HepG2 (cell line): ENCODE results near the gene TBC1D22A. TPM values are rescaled to one million over a fixed set of nuclear protein-coding genes. Genes with fewer than 3 reads are reported as not detected.
A peak's percentile ranks its signal among the peaks of the same experiment; 100 is the strongest.

Source experiments
- ATF7-NPFF ChIP-seq: sonication (generic); formaldehyde crosslinking; IDR thresholded peaks from 2 replicates; pipeline ENCODE4 v1.8.1; 2023; ENCODE audit warnings: mild to moderate bottlenecking, low read depth, missing genetic modification reagents, moderate library complexity
- CHCHD3 ChIP-seq: sonication (generic); formaldehyde crosslinking; IDR thresholded peaks from 2 replicates; pipeline ENCODE4 v1.8.0; 2022; ENCODE audit warnings: mild to moderate bottlenecking, missing genetic modification reagents, moderate library complexity
- FOXP1 ChIP-seq, 2 experiments: fragments of 450-650 bp in 1 of 2; IDR thresholded peaks; 2 replicates each; pipeline ENCODE4 v1.6.1; 2017 to 2018; ENCODE audit warnings: antibody characterized with exemption in 1 of 2
- HHEX ChIP-seq: IDR thresholded peaks from 2 replicates; pipeline ENCODE4 v1.6.1; 2016; ENCODE audit warnings: control low read depth
- HNF4A ChIP-seq: sonication (generic); formaldehyde crosslinking; IDR thresholded peaks from 2 replicates; pipeline ENCODE4 v1.4.0; 2020; ENCODE audit warnings: missing genetic modification reagents
- KDM5B ChIP-seq: sonication (generic); formaldehyde crosslinking; IDR thresholded peaks from 2 replicates; pipeline ENCODE4 v1.4.0; 2020; ENCODE audit warnings: missing genetic modification reagents, mild to moderate bottlenecking, borderline replicate concordance
- MXD4 ChIP-seq: IDR thresholded peaks from 2 replicates; pipeline ENCODE4 v1.6.1; 2016; ENCODE audit warnings: mild to moderate bottlenecking, missing biosample characterization, missing genetic modification reagents
- POLR2AphosphoS5 ChIP-seq: IDR thresholded peaks from 2 replicates; pipeline ENCODE4 v1.6.1; 2012; ENCODE audit warnings: low read depth, low read length
- SMAD9 ChIP-seq: sonication (generic); formaldehyde crosslinking; IDR thresholded peaks from 2 replicates; pipeline ENCODE4 v1.5.1; 2020; ENCODE audit warnings: mild to moderate bottlenecking, missing genetic modification reagents
- SOX13 ChIP-seq, 3 experiments: fragments of 450-650 bp in 1 of 3; sonication (generic) in 1 of 3; formaldehyde crosslinking in 1 of 3; IDR thresholded peaks in 2 of 3; conservative IDR thresholded peaks in 1 of 3; 2 replicates each; pipeline versions ENCODE4 v1.5.0 to v1.6.1; 2016 to 2020; ENCODE audit warnings: antibody characterized with exemption in 1 of 3, mild to moderate bottlenecking in 1 of 3, missing compliant biosample characterization in 1 of 3, missing genetic modification reagents in 1 of 3, moderate library complexity in 1 of 3
- SP4 ChIP-seq: sonication (generic); formaldehyde crosslinking; IDR thresholded peaks from 2 replicates; pipeline ENCODE4 v1.8.1; 2023; ENCODE audit warnings: mild to moderate bottlenecking, missing genetic modification reagents
- SUZ12 ChIP-seq: fragments of 150-350 bp; IDR thresholded peaks from 2 replicates; pipeline ENCODE4 v1.6.1; 2014; ENCODE audit warnings: low read depth, low read length
- TAF1 ChIP-seq: sonication (generic); formaldehyde crosslinking; IDR thresholded peaks from 2 replicates; pipeline ENCODE4 v1.4.0; 2020; ENCODE audit warnings: missing genetic modification reagents
- TARDBP ChIP-seq: sonication (generic); formaldehyde crosslinking; IDR thresholded peaks from 2 replicates; pipeline ENCODE4 v1.8.0; 2022; ENCODE audit warnings: mild to moderate bottlenecking, missing genetic modification reagents
- THAP11 ChIP-seq: IDR thresholded peaks from 2 replicates; pipeline ENCODE4 v1.6.1; 2016; ENCODE audit warnings: missing biosample characterization, missing genetic modification reagents
- USF2 ChIP-seq, 2 experiments: sonication (generic) in 1 of 2; formaldehyde crosslinking in 1 of 2; IDR thresholded peaks; 2 replicates each; pipeline versions ENCODE4 v1.5.1 to v1.6.1; 2011 to 2020; ENCODE audit warnings: borderline replicate concordance in 1 of 2, low read depth in 1 of 2, low read length in 1 of 2, mild to moderate bottlenecking in 1 of 2, missing genetic modification reagents in 1 of 2, moderate library complexity in 1 of 2
- ZFP1 ChIP-seq: IDR thresholded peaks from 2 replicates; pipeline ENCODE4 v1.6.1; 2016
- ZFP82 ChIP-seq: sonication (generic); formaldehyde crosslinking; IDR thresholded peaks from 2 replicates; pipeline ENCODE4 v1.5.1; 2020; ENCODE audit warnings: mild to moderate bottlenecking, missing genetic modification reagents, borderline replicate concordance
- ZNF274 ChIP-seq: sonication (generic); formaldehyde crosslinking; IDR thresholded peaks from 2 replicates; pipeline ENCODE4 v1.5.1; 2020; ENCODE audit warnings: mild to moderate bottlenecking, missing genetic modification reagents
- ZNF570 ChIP-seq: sonication (generic); formaldehyde crosslinking; IDR thresholded peaks from 2 replicates; pipeline ENCODE4 v1.4.0; 2020; ENCODE audit warnings: mild to moderate bottlenecking, missing genetic modification reagents, borderline replicate concordance
- ZNF747 ChIP-seq: sonication (generic); formaldehyde crosslinking; IDR thresholded peaks from 2 replicates; pipeline ENCODE4 v1.8.1; 2023; ENCODE audit warnings: missing genetic modification reagents, mild to moderate bottlenecking, borderline replicate concordance
- polyA plus RNA-seq, 8 experiments: library from polyadenylated mRNA; depleted of rRNA in 3 of 8; stranded (reverse) in 7 of 8; unstranded in 1 of 8; fragments of >200 nt; fragmentation: Illumina TruSeq in 4 of 8; extraction: Trizol in 4 of 8; gene quantifications; 2 replicates each; pipeline versions ENCODE4 v1.2.1 to v1.2.3, GENCODE V29; 2011 to 2016; ENCODE audit warnings: low read depth in 4 of 8, missing spikeins in 1 of 8, mixed read lengths in 1 of 8; ENCODE audit not compliant: insufficient read depth in 1 of 8
- total RNA-seq, 5 experiments: library from RNA; depleted of rRNA; stranded (reverse); fragments of >200 nt; fragmentation: Illumina TruSeq; extraction: Trizol; gene quantifications; 2 replicates each; pipeline ENCODE4 v1.2.3, GENCODE V29; 2016; ENCODE audit warnings: low read depth in 1 of 5
- TF ChIP-seq, protein P1 (sequence below): IDR thresholded peaks from 2 replicates; pipeline ENCODE4 v1.6.1; 2016; ENCODE audit warnings: missing genetic modification reagents, missing compliant biosample characterization

TBC1D22A gene
- total and polyA plus RNA-seq, 2 of the 13 experiments (the other 11 are each of a cell fraction or from before 2014, with no cell fraction given): 17.3 to 18.0 TPM

DNA sequence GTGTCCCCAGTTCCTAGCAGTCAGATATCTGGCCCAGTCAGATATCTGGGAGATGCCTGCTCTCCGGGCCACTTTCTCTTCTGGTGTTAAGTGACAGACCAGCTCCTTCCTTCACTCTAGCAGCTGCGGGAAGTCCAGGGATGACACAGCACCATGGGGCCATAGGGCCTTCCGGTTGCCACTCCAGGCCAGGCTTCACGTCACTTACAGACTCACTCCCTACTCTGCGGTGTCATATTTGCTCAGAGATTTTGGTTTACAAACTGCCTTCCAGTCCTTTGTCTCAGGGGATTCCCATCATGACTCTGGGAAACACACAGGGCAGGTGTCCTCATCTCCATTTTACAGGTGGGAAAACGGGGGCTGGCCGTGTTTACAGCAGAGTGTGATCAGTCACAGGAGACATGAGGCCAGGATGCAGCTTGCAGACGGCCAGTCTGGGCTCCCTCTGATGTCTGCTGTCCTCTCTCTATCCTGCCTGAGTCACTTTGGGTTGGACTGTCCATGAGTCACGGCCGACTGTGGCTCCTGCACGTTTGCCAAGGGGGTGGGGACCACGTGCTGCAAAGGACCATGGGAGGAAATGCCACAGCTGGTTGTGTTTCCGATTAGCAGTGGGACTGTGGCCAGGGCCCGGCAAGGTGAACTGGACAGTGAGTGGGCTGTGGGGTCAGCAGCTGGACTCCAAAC is 8.2 kb upstream of the TBC1D22A start (continued):
- peak; percentile 68; the same call in 1 of the 2 replicates for TF ChIP-seq ATF7-NPFF
- TF ChIP-seq SMAD9 (CRISPR knock-in tag): no peak
- TF ChIP-seq KDM5B (CRISPR knock-in tag): peak; percentile 59; the same call in 1 of the 2 replicates
- no peak for TF ChIP-seq FOXP1 (IDR thresholded peaks at IDR 0.05)
- TF ChIP-seq FOXP1 (CRISPR knock-in tag; IDR thresholded peaks at IDR 0.05): peak; percentile 64
- 0 out of 2 replicates have a peak, but pooled peaks have one; percentile 31 for TF ChIP-seq ZNF747 (CRISPR knock-in tag)
- peak; percentile 83 for TF ChIP-seq POLR2AphosphoS5
- TF ChIP-seq ZFP82: 0 out of 2 replicates have a peak, but pooled peaks have one; percentile 57
- TF ChIP-seq THAP11 (CRISPR knock-in tag): peak; percentile 82
- peak; percentile 33; the same call in 1 of the 2 replicates for TF ChIP-seq SUZ12
- peak; percentile 59; the same call in 1 of the 2 replicates for TF ChIP-seq SP4
- TF ChIP-seq HNF4A (CRISPR knock-in tag): peak; percentile 47
- peak; percentile 80; the same call in 1 of the 2 replicates for TF ChIP-seq ZFP1
- TF ChIP-seq, protein P1, sequence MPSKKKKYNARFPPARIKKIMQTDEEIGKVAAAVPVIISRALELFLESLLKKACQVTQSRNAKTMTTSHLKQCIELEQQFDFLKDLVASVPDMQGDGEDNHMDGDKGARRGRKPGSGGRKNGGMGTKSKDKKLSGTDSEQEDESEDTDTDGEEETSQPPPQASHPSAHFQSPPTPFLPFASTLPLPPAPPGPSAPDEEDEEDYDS (CRISPR knock-in tag): peak; percentile 91
- TF ChIP-seq ZNF570: no peak
- TF ChIP-seq SOX13 (IDR thresholded peaks at IDR 0.05): 0 out of 2 replicates have a peak, but pooled peaks have one; percentile 44
- peak in 1 of 2 experiments; percentile 53; a peak in 1 of 4 replicates for TF ChIP-seq SOX13 (CRISPR knock-in tag; conservative IDR thresholded peaks at IDR 0.05 in 1 of 2, IDR thresholded peaks at IDR 0.05 in 1 of 2)
- peak; percentile 60 for TF ChIP-seq HHEX (CRISPR knock-in tag)
- TF ChIP-seq MXD4 (CRISPR knock-in tag): peak; percentile 88; the same call in 1 of the 2 replicates
- 0 out of 2 replicates have a peak, but pooled peaks have one; percentile 45 for TF ChIP-seq CHCHD3 (CRISPR knock-in tag)
- TF ChIP-seq USF2 (IDR thresholded peaks at IDR 0.05; ENCODE audit: low read depth, low read length): peak; percentile 83
- TF ChIP-seq USF2 (CRISPR knock-in tag; IDR thresholded peaks at IDR 0.05; ENCODE audit: borderline replicate concordance): peak; percentile 80; the same call in 1 of the 2 replicates
- peak; percentile 19; the same call in 1 of the 2 replicates for TF ChIP-seq ZNF274 (CRISPR knock-in tag)
- peak; percentile 91 for TF ChIP-seq TARDBP
- peak; percentile 82 for TF ChIP-seq TAF1 (CRISPR knock-in tag)
